RWPE2 (cell line): ENCODE measurements around the gene SEC63.
"Not testable (repeated sequence)": the region's sequence is repeated elsewhere in the genome, so short reads cannot be mapped to it uniquely, and the experiment has no call there.

Experiments used
- ATAC-seq: fragments of 200-7000 bp; cut with Tn5 transposase; 3 replicates; pipeline ENCODE4 v1.9.1; 2021; ENCODE audit warnings: low read depth
- DNase-seq: peaks from one replicate; pipeline ENCODE4 v3.0.0-alpha.2; 2020; ENCODE audit warnings: low spot score
- H3K27ac ChIP-seq: fragments of 450-650 bp; 2 replicates; pipeline ENCODE4 v1.5.1; 2017; ENCODE audit warnings: mild to moderate bottlenecking; ENCODE audit not compliant: poor library complexity, severe bottlenecking
- H3K27me3 ChIP-seq: fragments of 250-450 bp; sonication (Bioruptor Pico); 2 replicates; pipeline ENCODE4 v1.5.1; 2021; ENCODE audit warnings: mild to moderate bottlenecking, moderate library complexity; ENCODE audit not compliant: insufficient read depth, poor library complexity, severe bottlenecking
- H3K36me3 ChIP-seq: fragments of 250-450 bp; sonication (Bioruptor Pico); 2 replicates; pipeline ENCODE4 v1.5.1; 2020; ENCODE audit warnings: low read depth, mild to moderate bottlenecking, moderate library complexity
- H3K4me1 ChIP-seq: fragments of 250-450 bp; sonication (Bioruptor Pico); 2 replicates; pipeline ENCODE4 v1.5.1; 2021; ENCODE audit warnings: mild to moderate bottlenecking, moderate library complexity; ENCODE audit not compliant: insufficient read depth, poor library complexity, severe bottlenecking
- H3K4me3 ChIP-seq: fragments of 250-450 bp; sonication (Bioruptor Pico); 2 replicates; pipeline ENCODE4 v1.5.1; 2021; ENCODE audit warnings: mild to moderate bottlenecking, moderate library complexity; ENCODE audit not compliant: severe bottlenecking
- H3K9me3 ChIP-seq: fragments of 250-450 bp; sonication (Bioruptor Pico); 2 replicates; pipeline ENCODE4 v1.5.1; 2021; ENCODE audit warnings: mild to moderate bottlenecking, moderate library complexity; ENCODE audit not compliant: severe bottlenecking
- TF ChIP-seq, protein P1 (sequence below): fragments of 450-650 bp; IDR thresholded peaks from one replicate; pipeline ENCODE4 v1.5.1; 2017; ENCODE audit warnings: mild to moderate bottlenecking, moderate library complexity; ENCODE audit not compliant: poor library complexity, severe bottlenecking

SEC63 gene

DNA sequence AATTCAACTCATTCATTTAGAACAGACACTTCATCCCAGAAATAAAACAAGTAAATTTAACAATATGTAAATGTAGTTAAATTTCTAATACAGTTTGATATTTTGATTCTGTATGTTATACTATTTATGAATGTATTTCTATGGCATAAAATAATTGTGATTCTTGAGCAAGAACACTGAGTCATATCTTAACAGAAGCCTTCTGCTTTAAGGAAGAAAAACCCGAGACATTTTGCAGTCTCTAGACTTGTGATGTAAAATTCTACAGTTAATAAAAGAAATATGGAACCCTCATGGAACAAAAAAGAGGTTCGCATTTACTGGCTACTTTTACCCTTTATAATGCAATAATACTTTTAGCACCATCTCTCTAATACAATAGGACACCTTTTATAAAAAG lies 86.0 kb downstream of the SEC63 start:
- Histone ChIP-seq H3K4me3 (no peak overlapping the region), H3K9me3 (no peaks in the 10 kb centered on the region), H3K36me3 (peaks cover 70% of the 10 kb centered on the region), H3K27me3 (no peaks in the 10 kb centered on the region), H3K27ac (no peak overlapping the region), H3K4me1 (no peaks in the 10 kb centered on the region)
- DNase-seq = no peak
- no peak for ATAC-seq
- TF ChIP-seq, protein P1, sequence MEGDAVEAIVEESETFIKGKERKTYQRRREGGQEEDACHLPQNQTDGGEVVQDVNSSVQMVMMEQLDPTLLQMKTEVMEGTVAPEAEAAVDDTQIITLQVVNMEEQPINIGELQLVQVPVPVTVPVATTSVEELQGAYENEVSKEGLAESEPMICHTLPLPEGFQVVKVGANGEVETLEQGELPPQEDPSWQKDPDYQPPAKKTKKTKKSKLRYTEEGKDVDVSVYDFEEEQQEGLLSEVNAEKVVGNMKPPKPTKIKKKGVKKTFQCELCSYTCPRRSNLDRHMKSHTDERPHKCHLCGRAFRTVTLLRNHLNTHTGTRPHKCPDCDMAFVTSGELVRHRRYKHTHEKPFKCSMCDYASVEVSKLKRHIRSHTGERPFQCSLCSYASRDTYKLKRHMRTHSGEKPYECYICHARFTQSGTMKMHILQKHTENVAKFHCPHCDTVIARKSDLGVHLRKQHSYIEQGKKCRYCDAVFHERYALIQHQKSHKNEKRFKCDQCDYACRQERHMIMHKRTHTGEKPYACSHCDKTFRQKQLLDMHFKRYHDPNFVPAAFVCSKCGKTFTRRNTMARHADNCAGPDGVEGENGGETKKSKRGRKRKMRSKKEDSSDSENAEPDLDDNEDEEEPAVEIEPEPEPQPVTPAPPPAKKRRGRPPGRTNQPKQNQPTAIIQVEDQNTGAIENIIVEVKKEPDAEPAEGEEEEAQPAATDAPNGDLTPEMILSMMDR = no peak

DNA sequence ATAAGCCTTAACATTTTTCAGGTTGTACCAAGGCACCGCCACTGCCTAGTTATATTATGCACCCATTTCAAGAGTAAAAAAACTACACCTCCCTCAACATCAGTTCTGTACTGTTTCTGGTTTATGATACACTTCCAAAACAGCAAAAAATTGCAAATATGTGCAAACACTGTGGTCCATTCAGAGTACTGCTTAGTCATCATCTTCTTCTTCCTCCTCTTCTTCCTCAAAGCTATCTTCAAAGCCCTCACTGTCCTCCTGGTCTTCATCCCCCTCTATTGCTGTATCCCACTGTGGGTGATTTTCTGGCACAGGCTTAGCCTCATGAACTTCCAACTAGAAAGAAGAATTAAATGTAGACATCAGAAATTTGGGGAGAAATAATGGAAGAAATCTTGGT lies 86.5 kb downstream of the SEC63 start:
- H3K36me3 ChIP-seq = peaks cover 65% of the 10 kb centered on the region
- H3K27ac ChIP-seq, DNase-seq, H3K4me3 ChIP-seq, H3K27me3 ChIP-seq, H3K9me3 ChIP-seq, H3K4me1 ChIP-seq, ATAC-seq: not testable (repeated sequence)

DNA sequence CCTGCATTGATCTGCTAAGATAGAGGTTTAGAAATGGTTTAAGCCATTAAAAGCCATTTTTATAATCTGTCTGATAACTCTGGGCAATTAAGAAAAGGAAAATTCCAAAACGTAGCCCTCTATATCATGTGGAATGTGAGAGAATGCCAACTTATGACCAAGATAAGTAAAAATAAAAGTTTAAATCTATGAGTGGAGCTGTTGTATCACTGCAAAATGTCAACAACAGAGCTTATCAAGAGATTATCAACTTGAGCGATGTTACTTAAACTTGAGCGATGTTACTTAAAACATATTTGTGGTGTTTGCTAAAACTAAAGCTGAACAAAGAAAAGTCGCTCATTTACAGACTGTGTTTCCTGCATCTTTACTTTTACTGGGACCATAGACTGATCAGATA lies 87.0 kb downstream of the SEC63 start:
- H3K27ac ChIP-seq = no peak overlapping the region
- no peak for ATAC-seq
- peaks cover 62% of the 10 kb centered on the region for H3K36me3 ChIP-seq

DNA sequence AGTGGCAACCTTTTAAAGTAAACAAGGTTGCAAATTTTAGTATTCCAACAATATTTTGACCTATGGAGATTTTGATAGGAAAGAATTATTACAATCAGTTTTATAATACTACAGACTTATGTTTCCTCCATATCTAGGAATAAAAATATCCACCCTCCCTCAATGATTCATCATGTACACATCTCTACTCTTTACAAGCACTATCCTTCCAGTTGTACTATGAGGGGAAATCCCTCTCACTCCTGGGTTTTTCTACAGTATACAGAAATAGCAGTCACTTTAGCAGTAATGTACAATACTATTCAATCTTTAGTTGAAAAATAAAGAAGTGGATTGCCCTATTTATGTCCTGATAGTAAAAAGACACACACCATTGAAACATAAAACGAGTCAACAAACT lies 87.6 kb downstream of the SEC63 start:
- Histone ChIP-seq H3K9me3 (no peaks in the 10 kb centered on the region), H3K27me3 (no peaks in the 10 kb centered on the region), H3K36me3 (peaks cover 55% of the 10 kb centered on the region), H3K4me1 (no peaks in the 10 kb centered on the region), H3K4me3 (no peak overlapping the region), H3K27ac (no peak overlapping the region)
- DNase-seq (no peak), ATAC-seq (no peak)
- TF ChIP-seq, protein P1 = no peak

More for the DNA sequence above, 87.0 kb downstream of the SEC63 start:
- no peak for DNase-seq
- H3K4me1 ChIP-seq = no peaks in the 10 kb centered on the region
- TF ChIP-seq, protein P1 = no peak
- H3K27me3 ChIP-seq = no peaks in the 10 kb centered on the region
- H3K9me3 ChIP-seq = no peaks in the 10 kb centered on the region
- no peak overlapping the region for H3K4me3 ChIP-seq

DNA sequence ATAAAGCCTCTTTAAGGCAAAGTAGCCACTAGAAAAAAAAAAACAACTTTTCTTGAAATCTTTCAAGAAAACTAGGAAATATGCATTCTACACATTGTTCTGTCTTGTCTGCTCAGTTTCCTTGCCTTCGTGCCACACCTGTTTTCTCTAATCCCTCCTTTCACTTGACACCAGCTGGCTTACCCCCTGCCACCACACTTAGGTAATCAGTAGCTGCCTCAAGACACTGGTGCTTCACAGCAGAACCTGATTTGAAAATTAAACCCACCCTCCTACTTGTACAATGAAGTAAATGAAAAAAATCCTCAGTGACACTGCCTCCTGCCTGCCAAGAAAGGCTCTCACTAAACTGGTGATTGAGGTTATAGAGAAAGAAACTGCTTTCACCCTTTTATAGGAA lies 88.1 kb downstream of the SEC63 start:
- no peak for ATAC-seq
- no peak overlapping the region for H3K27ac ChIP-seq
- DNase-seq = no peak
- H3K9me3 ChIP-seq = no peaks in the 10 kb centered on the region
- H3K27me3 ChIP-seq = no peaks in the 10 kb centered on the region
- H3K36me3 ChIP-seq = peaks cover 50% of the 10 kb centered on the region
- no peaks in the 10 kb centered on the region for H3K4me1 ChIP-seq
- H3K4me3 ChIP-seq = no peak overlapping the region
- TF ChIP-seq, protein P1 = no peak
